A549 (cell line): ENCODE measurements around the gene PMFBP1.

ENCODE experiments used
- CEBPB ChIP-seq, 2 experiments: fragments of >200 bp in 1 of 2; sonication (Bioruptor Twin) in 1 of 2; formaldehyde crosslinking in 1 of 2; IDR thresholded peaks; 2 replicates each; pipeline ENCODE4 v1.6.1; 2012 to 2016
- MAFK ChIP-seq: fragments of 450-650 bp; IDR thresholded peaks from 2 replicates; pipeline ENCODE4 v1.6.1; 2014; ENCODE audit not compliant: partially characterized antibody
- MYC ChIP-seq: IDR thresholded peaks from 2 replicates; pipeline ENCODE4 v1.6.1; 2012; ENCODE audit warnings: mild to moderate bottlenecking, inconsistent platforms, low read length, improper control_type of control experiment, borderline replicate concordance
- POLR2A ChIP-seq: IDR thresholded peaks from 2 replicates; pipeline ENCODE4 v1.6.1; 2012; ENCODE audit warnings: mild to moderate bottlenecking, low read length
- RAD21 ChIP-seq, 2 experiments: fragments of >200 bp in 1 of 2; sonication (Bioruptor Twin) in 1 of 2; formaldehyde crosslinking in 1 of 2; IDR thresholded peaks in 1 of 2; conservative IDR thresholded peaks in 1 of 2; 2 replicates in 1 of 2; 3 replicates in 1 of 2; pipeline ENCODE4 v1.6.1; 2012 to 2018; ENCODE audit warnings: inconsistent platforms in 1 of 2
- SREBF2 ChIP-seq: fragments of 450-650 bp; IDR thresholded peaks from 2 replicates; pipeline ENCODE4 v1.6.1; 2014; ENCODE audit warnings: mild to moderate bottlenecking, moderate library complexity
- ZFP36 ChIP-seq: fragments of 450-650 bp; IDR thresholded peaks from 2 replicates; pipeline ENCODE4 v1.6.1; 2014; ENCODE audit warnings: borderline replicate concordance; ENCODE audit not compliant: partially characterized antibody
- TF ChIP-seq, protein P1 (sequence below): fragments of >200 bp; sonication (Bioruptor Twin); formaldehyde crosslinking; IDR thresholded peaks from 3 replicates; pipeline ENCODE4 v1.5.1; 2016
- TF ChIP-seq, protein P2 (sequence below): fragments of 150-350 bp; IDR thresholded peaks from 2 replicates; pipeline ENCODE4 v1.6.1; 2014; ENCODE audit warnings: low read depth, mild to moderate bottlenecking, low read length

- TF ChIP-seq RAD21 (conservative IDR thresholded peaks at IDR 0.05 in 1 of 2, IDR thresholded peaks at IDR 0.05 in 1 of 2), result no peak
- TF ChIP-seq MAFK, result no peak
- no peak for TF ChIP-seq POLR2A
- TF ChIP-seq, protein P1, sequence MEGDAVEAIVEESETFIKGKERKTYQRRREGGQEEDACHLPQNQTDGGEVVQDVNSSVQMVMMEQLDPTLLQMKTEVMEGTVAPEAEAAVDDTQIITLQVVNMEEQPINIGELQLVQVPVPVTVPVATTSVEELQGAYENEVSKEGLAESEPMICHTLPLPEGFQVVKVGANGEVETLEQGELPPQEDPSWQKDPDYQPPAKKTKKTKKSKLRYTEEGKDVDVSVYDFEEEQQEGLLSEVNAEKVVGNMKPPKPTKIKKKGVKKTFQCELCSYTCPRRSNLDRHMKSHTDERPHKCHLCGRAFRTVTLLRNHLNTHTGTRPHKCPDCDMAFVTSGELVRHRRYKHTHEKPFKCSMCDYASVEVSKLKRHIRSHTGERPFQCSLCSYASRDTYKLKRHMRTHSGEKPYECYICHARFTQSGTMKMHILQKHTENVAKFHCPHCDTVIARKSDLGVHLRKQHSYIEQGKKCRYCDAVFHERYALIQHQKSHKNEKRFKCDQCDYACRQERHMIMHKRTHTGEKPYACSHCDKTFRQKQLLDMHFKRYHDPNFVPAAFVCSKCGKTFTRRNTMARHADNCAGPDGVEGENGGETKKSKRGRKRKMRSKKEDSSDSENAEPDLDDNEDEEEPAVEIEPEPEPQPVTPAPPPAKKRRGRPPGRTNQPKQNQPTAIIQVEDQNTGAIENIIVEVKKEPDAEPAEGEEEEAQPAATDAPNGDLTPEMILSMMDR, result no peak
- TF ChIP-seq, protein P2, sequence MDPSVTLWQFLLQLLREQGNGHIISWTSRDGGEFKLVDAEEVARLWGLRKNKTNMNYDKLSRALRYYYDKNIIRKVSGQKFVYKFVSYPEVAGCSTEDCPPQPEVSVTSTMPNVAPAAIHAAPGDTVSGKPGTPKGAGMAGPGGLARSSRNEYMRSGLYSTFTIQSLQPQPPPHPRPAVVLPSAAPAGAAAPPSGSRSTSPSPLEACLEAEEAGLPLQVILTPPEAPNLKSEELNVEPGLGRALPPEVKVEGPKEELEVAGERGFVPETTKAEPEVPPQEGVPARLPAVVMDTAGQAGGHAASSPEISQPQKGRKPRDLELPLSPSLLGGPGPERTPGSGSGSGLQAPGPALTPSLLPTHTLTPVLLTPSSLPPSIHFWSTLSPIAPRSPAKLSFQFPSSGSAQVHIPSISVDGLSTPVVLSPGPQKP, result no peak
- TF ChIP-seq SREBF2, result no peak
- TF ChIP-seq MYC, result no peak
- TF ChIP-seq ZFP36, result no peak
- TF ChIP-seq CEBPB (IDR thresholded peaks at IDR 0.05), result no peak
These were observed 39.2 kb upstream of the PMFBP1 start for GRCh38 chr16:72211110-72211509.
